Naive thymus-derived CD4-positive, alpha-beta T cell (primary cell): ENCODE data around the gene ACAD10. TPM values are rescaled to one million over a fixed set of nuclear protein-coding genes. Genes with fewer than 3 reads are reported as not detected.
"Not testable (repeated sequence)": the region's sequence is repeated elsewhere in the genome, so short reads cannot be mapped to it uniquely, and the experiment has no call there.

Experiments
- ATAC-seq: fragments of 150-1000 bp; cut with Tn5 transposase; 2 replicates; pipeline ENCODE4 v1.10.0; 2021; ENCODE audit warnings: mild to moderate bottlenecking, moderate library complexity
- CTCF ChIA-PET: fragments of 350-600 bp; sonication (Branson Sonifier 250); formaldehyde crosslinking; loops from one replicate; lab custom pipeline; 2021; ENCODE audit warnings: antibody characterized with exemption; lab: Charles Lee
- POLR2A ChIA-PET: fragments of 350-600 bp; sonication (Branson Sonifier 250); formaldehyde crosslinking; loops from one replicate; lab custom pipeline; 2021; ENCODE audit warnings: antibody characterized with exemption, inconsistent platforms; lab: Charles Lee
- DNase-seq, 9 donors: peaks; one replicate each; pipeline versions ENCODE4 v3.0.0 to v3.0.0-alpha.2; 2020 to 2022; ENCODE audit warnings: mixed read lengths in 1 of 9
- H3K27ac ChIP-seq: one replicate; pipeline ENCODE4 v1.7.0; 2013; ENCODE audit warnings: mild to moderate bottlenecking, low read depth, low read length, moderate library complexity
- H3K27me3 ChIP-seq, 2 donors: one replicate each; pipeline ENCODE4 v1.7.0; 2013; ENCODE audit warnings: low read length in 2 of 2, mild to moderate bottlenecking in 2 of 2, moderate library complexity in 2 of 2; ENCODE audit not compliant: control insufficient read depth in 2 of 2, insufficient read depth in 2 of 2
- H3K36me3 ChIP-seq, 3 experiments: 1 replicate in 2 of 3; 2 replicates in 1 of 3; pipeline ENCODE4 v1.7.0; 2013; ENCODE audit warnings: low read length in 3 of 3, mild to moderate bottlenecking in 3 of 3, moderate library complexity in 1 of 3; ENCODE audit not compliant: insufficient read depth in 3 of 3, control insufficient read depth in 2 of 3
- H3K4me1 ChIP-seq, 2 donors: one replicate each; pipeline ENCODE4 v1.7.0; 2013; ENCODE audit warnings: low read length in 2 of 2, mild to moderate bottlenecking in 2 of 2, moderate library complexity in 1 of 2; ENCODE audit not compliant: control insufficient read depth in 2 of 2, insufficient read depth in 2 of 2
- H3K4me3 ChIP-seq: 2 replicates; pipeline ENCODE4 v1.7.0; 2013; ENCODE audit warnings: mild to moderate bottlenecking, low read length
- H3K9me3 ChIP-seq, 3 experiments: 1 replicate in 2 of 3; 2 replicates in 1 of 3; pipeline ENCODE4 v1.7.0; 2013; ENCODE audit warnings: low read length in 3 of 3; ENCODE audit not compliant: control insufficient read depth in 2 of 3
- H3K27ac Mint-ChIP-seq, 9 donors: one replicate each; pipeline ENCODE4 v1.8.0; 2020 to 2022; ENCODE audit warnings: mixed read lengths in 9 of 9, mild to moderate bottlenecking in 8 of 9, moderate library complexity in 5 of 9, inconsistent platforms in 2 of 9
- H3K27me3 Mint-ChIP-seq, 5 donors: one replicate each; pipeline ENCODE4 v1.8.0; 2021 to 2022; ENCODE audit warnings: mixed read lengths in 5 of 5, mild to moderate bottlenecking in 1 of 5
- H3K36me3 Mint-ChIP-seq, 5 donors: one replicate each; pipeline ENCODE4 v1.8.0; 2020 to 2022; ENCODE audit warnings: mixed read lengths in 5 of 5, mild to moderate bottlenecking in 3 of 5, inconsistent platforms in 1 of 5
- H3K4me1 Mint-ChIP-seq, 7 donors: one replicate each; pipeline ENCODE4 v1.8.0; 2020 to 2022; ENCODE audit warnings: mixed read lengths in 7 of 7, mild to moderate bottlenecking in 3 of 7, inconsistent platforms in 1 of 7
- H3K4me3 Mint-ChIP-seq, 10 donors: one replicate each; pipeline ENCODE4 v1.8.0; 2020 to 2022; ENCODE audit warnings: mild to moderate bottlenecking in 10 of 10, mixed read lengths in 10 of 10, moderate library complexity in 6 of 10, inconsistent platforms in 2 of 10
- H3K9me3 Mint-ChIP-seq, 11 donors: one replicate each; pipeline ENCODE4 v1.8.0; 2020 to 2022; ENCODE audit warnings: mixed read lengths in 11 of 11, mild to moderate bottlenecking in 4 of 11, inconsistent platforms in 1 of 11, moderate library complexity in 1 of 11
- intact Hi-C, 2 donors: fragments of 100-400 bp; cut with micrococcal nuclease; formaldehyde crosslinking; loops; one replicate each; pipeline ENCODE4 v1.15.1; 2023
- polyA plus RNA-seq, 2 donors: library from polyadenylated mRNA; unstranded; fragments of 300-500 nt; fragmentation: Illumina TruSeq; gene quantifications; one replicate each; pipeline ENCODE4 v1.2.3, GENCODE V29; 2021
- total RNA-seq, 6 experiments: library from RNA in 5 of 6; stranded (reverse) in 5 of 6; gene quantifications; 1 replicate in 5 of 6; 2 replicates in 1 of 6; pipeline ENCODE4 v1.2.3 and lab custom pipeline; 2021 to 2026

Gene ACAD10
- total and polyA plus RNA-seq, 7 experiments from 2014 or later: 10.4 to 65.3 (median 31.3) TPM

DNA sequence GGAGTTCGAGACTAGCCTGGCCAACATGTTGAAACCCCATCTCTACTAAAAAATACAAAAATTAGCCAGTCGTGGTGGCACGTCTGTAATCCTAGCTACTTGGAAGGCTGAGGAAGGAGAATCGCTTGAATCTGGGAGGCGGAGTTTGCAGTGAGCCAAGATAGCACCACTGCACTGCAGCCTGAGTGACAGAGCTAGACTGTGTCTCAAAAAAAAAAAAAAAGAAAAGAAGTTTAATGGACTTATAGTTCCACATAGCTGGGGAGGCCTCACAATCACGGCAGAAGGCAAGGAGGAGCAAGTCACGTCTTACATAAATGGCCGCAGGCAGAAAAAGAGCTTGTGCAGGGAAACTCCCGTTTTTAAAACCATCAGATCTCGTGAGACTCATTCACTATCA lies 77.7 kb downstream of the ACAD10 start:
- Mint-ChIP-seq H3K4me1 (peaks cover 14 to 24% (median 18%) of the 10 kb centered on the region in 7 donors), H3K27me3 (peaks cover 34 to 59% (median 47%) of the 10 kb centered on the region in 5 donors)
- intact Hi-C loops, POLR2A ChIA-PET, ATAC-seq, H3K4me3 Mint-ChIP-seq, H3K4me1 ChIP-seq, H3K36me3 ChIP-seq, H3K27ac ChIP-seq, H3K4me3 ChIP-seq, H3K27ac Mint-ChIP-seq, H3K27me3 ChIP-seq, DNase-seq, H3K36me3 Mint-ChIP-seq, H3K9me3 Mint-ChIP-seq, H3K9me3 ChIP-seq: not testable (repeated sequence)
- CTCF ChIA-PET: interaction anchor here (0.5 kb wide), 1 partner anchor 1632 kb away, joined by 3 read pairs; no protein-coding TSS in a partner anchor

DNA sequence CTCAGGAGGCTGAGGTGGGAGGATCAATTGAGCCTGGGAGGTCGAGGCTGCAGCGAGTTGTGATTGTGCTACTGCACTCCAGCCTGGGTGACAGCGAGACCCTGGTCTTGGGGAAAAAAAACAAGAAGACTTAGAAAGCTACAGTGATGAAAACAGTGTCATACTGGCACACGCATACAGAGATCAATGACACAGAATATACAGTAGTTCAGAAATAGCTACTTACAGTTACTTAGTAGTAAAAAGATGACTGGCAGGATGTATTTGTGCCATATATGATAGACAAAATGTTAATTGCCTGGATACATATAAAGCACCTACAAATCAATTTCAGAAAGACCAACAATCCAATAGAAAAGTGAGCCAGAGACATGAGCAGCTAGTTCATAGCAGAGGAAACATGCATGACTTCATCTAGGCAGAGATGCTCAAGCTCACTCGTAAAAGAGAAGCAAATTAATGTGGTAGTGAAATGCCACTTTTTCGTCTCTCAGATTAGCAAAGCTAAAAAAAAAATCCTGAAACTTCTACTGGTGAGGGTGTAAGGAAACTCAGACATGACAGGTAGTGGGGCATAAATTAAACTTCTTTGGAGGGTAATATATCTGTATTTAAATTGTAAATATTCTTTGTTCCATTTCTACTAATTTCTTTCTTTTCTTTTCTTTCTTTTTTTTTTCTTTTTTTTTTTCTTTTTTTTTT lies 78.4 kb downstream of the ACAD10 start:
- Histone ChIP-seq H3K36me3 (no peaks in the 10 kb centered on the region), H3K27ac (no peak overlapping the region), H3K9me3 (no peaks in the 10 kb centered on the region), H3K4me3 (no peak overlapping the region), H3K4me1 (peaks cover 0 to 8% of the 10 kb centered on the region in 2 donors), H3K27me3 (peaks cover 0 to 3% of the 10 kb centered on the region in 2 donors)
- peaks cover 34 to 59% (median 47%) of the 10 kb centered on the region in 5 donors for H3K27me3 Mint-ChIP-seq
- peaks cover 14 to 22% (median 15%) of the 10 kb centered on the region in 7 donors for H3K4me1 Mint-ChIP-seq
- ATAC-seq: no peak
- peaks cover 0 to 4% (median 3%) of the 10 kb centered on the region in 5 donors for H3K36me3 Mint-ChIP-seq
- POLR2A ChIA-PET: no interaction called here
- intact Hi-C loops: no loop called here
- peak overlapping the region in 2 of 10 donors; percentile 10 to 55 for H3K4me3 Mint-ChIP-seq
- CTCF ChIA-PET: no interaction called here
- no peak overlapping the region for H3K27ac Mint-ChIP-seq
- DNase-seq: no peak
- peaks cover 0 to 5% (median 0%) of the 10 kb centered on the region in 11 donors for H3K9me3 Mint-ChIP-seq

DNA sequence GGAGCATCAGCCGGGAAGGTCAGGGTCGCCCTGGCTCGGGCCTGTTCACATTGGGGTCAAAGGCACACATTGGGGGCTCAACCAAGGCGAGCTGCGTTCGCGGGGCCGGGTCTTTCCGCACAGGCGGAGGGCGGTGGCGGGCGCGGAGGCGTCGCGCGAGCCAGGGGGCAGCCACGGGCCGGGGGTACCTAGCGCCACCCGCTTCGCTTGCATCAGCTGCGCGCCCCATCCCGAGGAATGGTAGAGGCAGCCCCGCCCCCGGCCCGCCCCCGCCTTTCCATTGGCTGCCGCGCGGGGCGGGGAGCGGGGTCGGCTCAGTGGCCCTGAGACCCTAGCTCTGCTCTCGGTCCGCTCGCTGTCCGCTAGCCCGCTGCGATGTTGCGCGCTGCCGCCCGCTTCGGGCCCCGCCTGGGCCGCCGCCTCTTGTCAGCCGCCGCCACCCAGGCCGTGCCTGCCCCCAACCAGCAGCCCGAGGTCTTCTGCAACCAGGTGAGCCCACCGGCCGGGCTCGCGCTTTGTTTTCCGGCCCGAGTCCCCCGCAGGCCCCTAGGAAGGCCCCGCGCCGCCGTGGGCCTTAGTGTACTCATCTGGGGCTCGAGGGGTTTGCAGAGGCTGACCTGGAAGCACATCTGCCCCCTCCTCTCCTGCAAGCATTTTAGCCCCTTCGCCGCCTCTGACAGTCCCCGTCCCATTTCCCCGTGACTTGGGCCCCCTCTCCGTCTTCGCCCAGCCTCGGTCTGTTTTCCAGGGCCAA lies 80.9 kb downstream of the ACAD10 start, which contains the start of gene ALDH2:
Gene ALDH2 (plus strand): TSS at position 326 of the 754 bp plus-strand sequence. CDS start 50 bp downstream, at position 376.
- peaks cover 0 to 4% (median 3%) of the 10 kb centered on the region in 5 donors for H3K36me3 Mint-ChIP-seq
- Histone ChIP-seq H3K36me3 (no peaks in the 10 kb centered on the region), H3K4me3 (peak within 1 kb of the TSS; percentile 47), H3K27me3 (peaks cover 0 to 3% of the 10 kb centered on the region in 2 donors), H3K9me3 (no peaks in the 10 kb centered on the region), H3K4me1 (peaks cover 0 to 8% of the 10 kb centered on the region in 2 donors), H3K27ac (no peak within 1 kb of the TSS)
- peak within 1 kb of the TSS; percentile 62 to 91 (median 84) for H3K4me3 Mint-ChIP-seq
- ATAC-seq (peak; percentile 81), DNase-seq (peak in 6 of 9 donors; percentile 2 to 39 (median 14))
- intact Hi-C loops: loop anchor here in 1 of 2 donors (5.0 kb wide), 1 partner anchor 46 kb away; no protein-coding TSS in a partner anchor
- peaks cover 34 to 55% (median 47%) of the 10 kb centered on the region in 5 donors for H3K27me3 Mint-ChIP-seq
- H3K4me1 Mint-ChIP-seq: peaks cover 11 to 23% (median 15%) of the 10 kb centered on the region in 7 donors
- H3K27ac Mint-ChIP-seq: peak within 1 kb of the TSS in 3 of 9 donors; percentile 2 to 65 (median 5)
- H3K9me3 Mint-ChIP-seq: peaks cover 0 to 5% (median 0%) of the 10 kb centered on the region in 11 donors
- POLR2A ChIA-PET: interaction anchor here (1.5 kb wide), 1 partner anchor 74 kb away, joined by 3 read pairs; no protein-coding TSS in a partner anchor
- CTCF ChIA-PET: no interaction called here

DNA sequence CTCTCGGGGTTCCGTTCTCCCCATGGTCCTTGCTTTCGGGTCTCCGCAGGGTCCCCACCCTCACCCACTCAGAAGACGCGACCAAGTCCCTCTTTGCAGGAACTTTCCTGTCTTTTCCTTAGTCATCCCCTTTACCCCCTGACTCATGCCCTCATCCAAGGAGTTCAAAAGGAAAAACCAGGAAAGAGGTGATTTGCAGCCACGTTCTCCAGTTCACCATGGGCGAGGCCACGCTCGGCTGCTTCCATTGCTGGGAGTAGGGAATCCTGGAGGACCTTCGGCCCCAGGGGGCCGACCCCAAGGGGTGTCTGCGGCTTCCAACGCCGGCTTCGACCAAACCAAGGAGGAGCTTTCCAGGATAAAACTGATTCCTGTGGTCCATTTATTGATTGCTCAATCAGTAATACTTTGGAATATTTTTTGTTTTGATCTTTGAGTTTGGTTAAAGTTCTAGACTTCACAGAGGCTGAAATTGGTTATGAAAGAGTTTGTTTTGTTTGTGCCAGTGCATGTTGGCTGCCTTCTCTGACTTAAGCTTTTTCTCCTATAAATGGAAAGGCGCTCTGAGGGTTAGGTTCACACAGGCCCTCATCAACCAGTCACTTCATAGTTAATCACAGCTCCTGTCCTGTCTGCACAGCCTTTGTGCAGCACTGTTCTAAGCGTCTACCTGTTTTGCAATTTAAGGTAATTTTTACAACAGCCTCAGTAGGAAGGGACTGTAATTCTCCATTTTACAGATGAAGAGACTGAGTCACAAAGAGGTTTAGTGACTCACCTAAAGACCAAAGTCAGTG lies 81.7 kb downstream of the ACAD10 start:
- Histone ChIP-seq H3K36me3 (no peaks in the 10 kb centered on the region), H3K4me3 (peak overlapping the region; percentile 47), H3K27me3 (peaks cover 0 to 3% of the 10 kb centered on the region in 2 donors), H3K27ac (no peak overlapping the region), H3K4me1 (peaks cover 0 to 8% of the 10 kb centered on the region in 2 donors), H3K9me3 (no peaks in the 10 kb centered on the region)
- Mint-ChIP-seq H3K27ac (peak overlapping the region in 3 of 9 donors; percentile 2 to 65 (median 5)), H3K4me1 (peaks cover 11 to 21% (median 14%) of the 10 kb centered on the region in 7 donors), H3K9me3 (peaks cover 0 to 5% (median 0%) of the 10 kb centered on the region in 11 donors), H3K27me3 (peaks cover 34 to 50% (median 42%) of the 10 kb centered on the region in 5 donors), H3K4me3 (peak overlapping the region; percentile 62 to 91 (median 84)), H3K36me3 (peaks cover 0 to 4% (median 3%) of the 10 kb centered on the region in 5 donors)
- ChIA-PET CTCF (no interaction called here), POLR2A (interaction anchor here (1.5 kb wide), 1 partner anchor 73 kb away, joined by 3 read pairs; no protein-coding TSS in a partner anchor)
- ATAC-seq (no peak), DNase-seq (no peak)
- intact Hi-C loops: loop anchor here in 1 of 2 donors (5.0 kb wide), 1 partner anchor 45 kb away; no protein-coding TSS in a partner anchor

DNA sequence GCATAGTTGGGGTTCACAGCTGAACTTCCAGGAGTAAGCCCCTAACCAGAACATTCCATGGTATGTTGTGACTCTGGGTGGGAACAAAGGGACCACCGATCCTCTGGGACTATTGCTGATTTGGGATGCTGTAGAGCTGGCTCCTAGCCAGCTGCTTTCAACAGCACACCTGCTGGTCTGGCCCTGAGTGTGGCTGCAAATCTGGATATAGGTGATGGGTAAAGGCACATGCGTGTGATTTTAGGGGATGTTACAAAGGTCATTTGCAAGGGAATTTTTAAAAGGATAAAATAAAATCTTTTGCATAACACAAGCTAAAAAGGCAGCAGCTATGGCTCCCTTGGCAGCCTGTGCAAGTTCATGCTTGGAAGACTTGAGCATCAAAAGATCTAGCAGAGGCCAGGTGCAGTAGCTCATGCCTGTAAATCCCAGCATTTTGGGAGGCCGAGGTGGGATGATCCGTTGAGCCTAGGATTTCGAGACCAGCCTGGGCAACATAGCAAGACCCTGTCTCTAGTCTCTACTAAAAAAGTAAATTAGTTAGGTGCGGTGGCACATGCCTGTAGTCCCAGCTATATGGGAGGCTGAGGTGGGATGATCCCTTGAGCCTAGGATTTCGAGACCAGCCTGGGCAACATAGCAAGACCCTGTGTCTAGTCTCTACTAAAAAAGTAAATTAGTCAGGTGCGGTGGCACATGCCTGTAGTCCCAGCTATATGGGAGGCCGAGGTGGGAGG lies 82.5 kb downstream of the ACAD10 start:
- POLR2A ChIA-PET: interaction anchor here (1.5 kb wide), 1 partner anchor 73 kb away, joined by 3 read pairs; no protein-coding TSS in a partner anchor
- no peak overlapping the region for H3K27ac ChIP-seq
- H3K9me3 Mint-ChIP-seq: peaks cover 0 to 4% (median 0%) of the 10 kb centered on the region in 11 donors
- H3K4me1 Mint-ChIP-seq: peaks cover 11 to 18% (median 14%) of the 10 kb centered on the region in 7 donors
- H3K4me1 ChIP-seq: peaks cover 0 to 8% of the 10 kb centered on the region in 2 donors
- DNase-seq (no peak), ATAC-seq (no peak)
- H3K27ac Mint-ChIP-seq: peak overlapping the region in 1 of 9 donors; percentile 75
- H3K9me3 ChIP-seq: no peaks in the 10 kb centered on the region
- peaks cover 0 to 4% (median 3%) of the 10 kb centered on the region in 5 donors for H3K36me3 Mint-ChIP-seq
- CTCF ChIA-PET: no interaction called here
- H3K27me3 ChIP-seq: peaks cover 0 to 3% of the 10 kb centered on the region in 2 donors
- intact Hi-C loops: loop anchor here in 1 of 2 donors (5.0 kb wide), 1 partner anchor 44 kb away; no protein-coding TSS in a partner anchor
- peaks cover 29 to 45% (median 38%) of the 10 kb centered on the region in 5 donors for H3K27me3 Mint-ChIP-seq
- peak overlapping the region in 4 of 10 donors; percentile 14 to 83 (median 25) for H3K4me3 Mint-ChIP-seq
- no peaks in the 10 kb centered on the region for H3K36me3 ChIP-seq
- H3K4me3 ChIP-seq: no peak overlapping the region
